Neural cell (in vitro differentiated cells): ENCODE data around the gene MXD3. TPM values are rescaled to one million over a fixed set of nuclear protein-coding genes. Genes with fewer than 3 reads are reported as not detected.

Experiments used
- H2AFZ ChIP-seq: fragments of 200-600, 300-800 bp; sonication (generic), shearing (Covaris generic); 2 replicates; pipeline ENCODE4 v1.6.0; 2014; ENCODE audit warnings: low read depth, mild to moderate bottlenecking, antibody characterized with exemption, low read length, moderate library complexity
- H3F3A ChIP-seq: fragments of 200-600 bp; shearing (Covaris generic); 2 replicates; pipeline ENCODE4 v1.6.1; 2016; ENCODE audit warnings: mild to moderate bottlenecking, moderate library complexity, mixed read lengths, antibody characterized with exemption, low read length; ENCODE audit not compliant: insufficient read depth, poor library complexity, severe bottlenecking
- H3K27ac ChIP-seq: fragments of 200-600, 300-800 bp; sonication (generic), shearing (Covaris generic); 2 replicates; pipeline ENCODE4 v1.5.1; 2014; ENCODE audit warnings: mild to moderate bottlenecking, low read length, moderate library complexity
- H3K27me3 ChIP-seq: fragments of 300-800, 200-600 bp; sonication (generic), shearing (Covaris generic); 2 replicates; pipeline ENCODE4 v1.6.0; 2014; ENCODE audit warnings: mild to moderate bottlenecking, low read depth, low read length, moderate library complexity; ENCODE audit not compliant: insufficient read depth
- H3K36me3 ChIP-seq: fragments of 300-800, 200-600 bp; sonication (generic), shearing (Covaris generic); 2 replicates; pipeline ENCODE4 v1.5.1; 2014; ENCODE audit warnings: mild to moderate bottlenecking, antibody characterized with exemption, low read length, moderate library complexity; ENCODE audit not compliant: insufficient read depth
- H3K4me2 ChIP-seq: fragments of 300-800, 200-600 bp; sonication (generic), shearing (Covaris generic); 2 replicates; pipeline ENCODE4 v1.6.0; 2014; ENCODE audit warnings: mild to moderate bottlenecking, low read length
- H3K4me3 ChIP-seq: fragments of 300-800, 200-600 bp; sonication (generic), shearing (Covaris generic); 2 replicates; pipeline ENCODE4 v1.5.1; 2014; ENCODE audit warnings: mild to moderate bottlenecking, low read length, moderate library complexity
- H3K79me2 ChIP-seq: fragments of 200-600 bp; shearing (Covaris generic); replicated peaks from 2 replicates; pipeline ENCODE4 v1.6.0; 2014; ENCODE audit warnings: mild to moderate bottlenecking, low read length, moderate library complexity; ENCODE audit not compliant: insufficient read depth
- H3K9ac ChIP-seq: fragments of 300-800, 200-600 bp; sonication (generic), shearing (Covaris generic); 2 replicates; pipeline ENCODE4 v1.6.1; 2016; ENCODE audit warnings: mild to moderate bottlenecking, low read length, mixed read lengths
- H3K9me2 ChIP-seq: fragments of 200-600 bp; shearing (Covaris generic); 2 replicates; pipeline ENCODE4 v1.6.1; 2016; ENCODE audit warnings: mild to moderate bottlenecking, low read length, mixed read lengths; ENCODE audit not compliant: insufficient read depth
- H3K9me3 ChIP-seq: fragments of 200-600, 300-800 bp; sonication (generic), shearing (Covaris generic); 2 replicates; pipeline ENCODE4 v1.6.1; 2016; ENCODE audit warnings: mild to moderate bottlenecking, mixed run types, low read length, moderate library complexity, mixed read lengths
- H4K20me1 ChIP-seq: fragments of 200-600 bp; shearing (Covaris generic); 2 replicates; pipeline ENCODE4 v1.6.1; 2016; ENCODE audit warnings: mild to moderate bottlenecking, mixed run types; ENCODE audit not compliant: insufficient read depth
- EP300 ChIP-seq: fragments of 450-650 bp; conservative IDR thresholded peaks from 2 replicates; pipeline ENCODE4 v1.6.1; 2014; ENCODE audit warnings: antibody characterized with exemption, mild to moderate bottlenecking, moderate library complexity; ENCODE audit not compliant: poor library complexity, severe bottlenecking
- EZH2 ChIP-seq: fragments of 200-600, 300-800 bp; shearing (Covaris generic), sonication (generic); IDR thresholded peaks from 2 replicates; pipeline ENCODE4 v1.6.1; 2014; ENCODE audit warnings: antibody characterized with exemption, low read length, borderline replicate concordance, mild to moderate bottlenecking; ENCODE audit not compliant: insufficient read depth, poor library complexity, severe bottlenecking
- MXI1 ChIP-seq: fragments of 450-650 bp; conservative IDR thresholded peaks from 2 replicates; pipeline ENCODE4 v1.6.1; 2014; ENCODE audit warnings: antibody characterized with exemption, mild to moderate bottlenecking; ENCODE audit not compliant: poor library complexity, severe bottlenecking
- POLR2AphosphoS5 ChIP-seq: IDR thresholded peaks from 2 replicates; pipeline ENCODE4 v1.6.1; 2012
- RAD21 ChIP-seq: fragments of 450-650 bp; conservative IDR thresholded peaks from 2 replicates; pipeline ENCODE4 v1.6.1; 2014; ENCODE audit warnings: antibody characterized with exemption, mild to moderate bottlenecking, moderate library complexity
- SMC3 ChIP-seq: fragments of 450-650 bp; conservative IDR thresholded peaks from 2 replicates; pipeline ENCODE4 v1.6.1; 2014; ENCODE audit warnings: antibody characterized with exemption, mild to moderate bottlenecking, moderate library complexity; ENCODE audit not compliant: poor library complexity
- TAF1 ChIP-seq: IDR thresholded peaks from 2 replicates; pipeline ENCODE4 v1.6.1; 2012; ENCODE audit warnings: low read depth
- polyA plus RNA-seq: library from polyadenylated mRNA; depleted of rRNA; stranded (reverse); fragments of >200 nt; gene quantifications from 2 replicates; pipeline ENCODE4 v1.2.3, GENCODE V29; 2014
- TF ChIP-seq, protein P1 (sequence below): fragments of 450-650 bp; IDR thresholded peaks from 2 replicates; pipeline ENCODE4 v1.5.1; 2014; ENCODE audit warnings: antibody characterized with exemption, mild to moderate bottlenecking, moderate library complexity; ENCODE audit not compliant: poor library complexity, severe bottlenecking

MXD3 gene
- polyA plus RNA-seq, 1 donor from 2014 or later = 9.3 TPM

DNA sequence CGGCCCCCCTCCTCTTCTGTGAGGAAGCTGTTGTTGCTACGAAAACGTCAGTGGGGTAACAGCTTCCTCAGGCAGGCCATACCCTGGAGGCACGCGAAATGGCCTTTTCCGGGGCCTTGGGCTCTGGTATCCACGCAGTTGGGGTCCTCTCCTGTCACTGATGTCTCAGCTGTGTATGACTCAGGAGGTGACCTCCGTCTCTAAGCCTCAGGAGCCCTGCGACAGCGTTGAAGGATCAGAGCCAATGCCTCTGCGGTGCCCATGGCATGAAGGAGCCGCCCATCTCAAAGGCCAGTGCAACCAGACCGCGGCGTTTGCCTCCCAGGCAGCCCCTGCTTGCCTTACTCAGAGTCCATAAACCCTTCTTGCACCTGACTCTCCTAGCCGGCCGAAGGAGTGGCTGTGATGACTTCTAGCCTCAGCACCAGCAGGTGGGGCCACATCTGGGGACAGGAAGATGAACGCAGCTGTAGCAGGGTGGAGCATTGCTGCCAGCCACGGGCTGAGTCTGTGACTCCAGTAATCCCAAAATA lies 1.0 kb upstream of the MXD3 start:
- no peaks in the 10 kb centered on the region for H3K79me2 ChIP-seq
- no peaks in the 10 kb centered on the region for H3K9me3 ChIP-seq
- no peaks in the 10 kb centered on the region for H4K20me1 ChIP-seq
- H3K4me2 ChIP-seq = no peak overlapping the region
- no peak overlapping the region for H3K9ac ChIP-seq
- H3F3A ChIP-seq = no peaks in the 10 kb centered on the region
- H3K36me3 ChIP-seq = no peaks in the 10 kb centered on the region
- H3K27ac ChIP-seq = no peak overlapping the region
- no peaks in the 10 kb centered on the region for H3K27me3 ChIP-seq
- H3K9me2 ChIP-seq = no peaks in the 10 kb centered on the region
- peak overlapping the region; percentile 93 for H3K4me3 ChIP-seq
- TF ChIP-seq, protein P1, sequence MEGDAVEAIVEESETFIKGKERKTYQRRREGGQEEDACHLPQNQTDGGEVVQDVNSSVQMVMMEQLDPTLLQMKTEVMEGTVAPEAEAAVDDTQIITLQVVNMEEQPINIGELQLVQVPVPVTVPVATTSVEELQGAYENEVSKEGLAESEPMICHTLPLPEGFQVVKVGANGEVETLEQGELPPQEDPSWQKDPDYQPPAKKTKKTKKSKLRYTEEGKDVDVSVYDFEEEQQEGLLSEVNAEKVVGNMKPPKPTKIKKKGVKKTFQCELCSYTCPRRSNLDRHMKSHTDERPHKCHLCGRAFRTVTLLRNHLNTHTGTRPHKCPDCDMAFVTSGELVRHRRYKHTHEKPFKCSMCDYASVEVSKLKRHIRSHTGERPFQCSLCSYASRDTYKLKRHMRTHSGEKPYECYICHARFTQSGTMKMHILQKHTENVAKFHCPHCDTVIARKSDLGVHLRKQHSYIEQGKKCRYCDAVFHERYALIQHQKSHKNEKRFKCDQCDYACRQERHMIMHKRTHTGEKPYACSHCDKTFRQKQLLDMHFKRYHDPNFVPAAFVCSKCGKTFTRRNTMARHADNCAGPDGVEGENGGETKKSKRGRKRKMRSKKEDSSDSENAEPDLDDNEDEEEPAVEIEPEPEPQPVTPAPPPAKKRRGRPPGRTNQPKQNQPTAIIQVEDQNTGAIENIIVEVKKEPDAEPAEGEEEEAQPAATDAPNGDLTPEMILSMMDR = no peak
- TF ChIP-seq EP300 (no peak), SMC3 (no peak), RAD21 (no peak), POLR2AphosphoS5 (no peak), EZH2 (no peak), TAF1 (no peak), MXI1 (no peak)
- H2AFZ ChIP-seq = no peak overlapping the region

DNA sequence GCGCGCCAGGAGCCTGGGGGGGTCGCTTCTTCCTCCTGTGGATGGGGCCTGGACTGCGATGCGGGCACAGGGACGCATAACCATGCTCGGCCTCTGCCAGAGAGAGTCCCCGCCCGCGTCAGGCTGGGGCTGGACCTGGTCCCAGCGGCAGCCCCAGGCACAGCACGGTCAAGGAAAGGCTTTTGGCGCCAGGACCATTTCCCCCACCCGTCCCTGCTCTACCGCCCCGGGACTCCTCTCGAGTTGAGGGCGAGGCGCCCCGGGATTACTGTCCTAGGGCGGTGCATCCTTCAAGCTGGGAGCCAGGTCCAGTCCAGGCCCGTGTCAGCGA lies 341 bp downstream of the MXD3 start:
- Histone ChIP-seq H2AFZ (no peak overlapping the region), H3K4me3 (peak overlapping the region; percentile 93), H3K9me2 (no peaks in the 10 kb centered on the region), H3K27ac (no peak overlapping the region), H3K4me2 (peak overlapping the region; percentile 96), H4K20me1 (no peaks in the 10 kb centered on the region), H3K36me3 (no peaks in the 10 kb centered on the region), H3K27me3 (no peaks in the 10 kb centered on the region), H3K9me3 (no peaks in the 10 kb centered on the region), H3K9ac (peak overlapping the region; percentile 22), H3F3A (no peaks in the 10 kb centered on the region), H3K79me2 (no peaks in the 10 kb centered on the region)
- TF ChIP-seq MXI1 = no peak
- no peak for TF ChIP-seq EP300
- TF ChIP-seq SMC3 = no peak
- no peak for TF ChIP-seq POLR2AphosphoS5

DNA sequence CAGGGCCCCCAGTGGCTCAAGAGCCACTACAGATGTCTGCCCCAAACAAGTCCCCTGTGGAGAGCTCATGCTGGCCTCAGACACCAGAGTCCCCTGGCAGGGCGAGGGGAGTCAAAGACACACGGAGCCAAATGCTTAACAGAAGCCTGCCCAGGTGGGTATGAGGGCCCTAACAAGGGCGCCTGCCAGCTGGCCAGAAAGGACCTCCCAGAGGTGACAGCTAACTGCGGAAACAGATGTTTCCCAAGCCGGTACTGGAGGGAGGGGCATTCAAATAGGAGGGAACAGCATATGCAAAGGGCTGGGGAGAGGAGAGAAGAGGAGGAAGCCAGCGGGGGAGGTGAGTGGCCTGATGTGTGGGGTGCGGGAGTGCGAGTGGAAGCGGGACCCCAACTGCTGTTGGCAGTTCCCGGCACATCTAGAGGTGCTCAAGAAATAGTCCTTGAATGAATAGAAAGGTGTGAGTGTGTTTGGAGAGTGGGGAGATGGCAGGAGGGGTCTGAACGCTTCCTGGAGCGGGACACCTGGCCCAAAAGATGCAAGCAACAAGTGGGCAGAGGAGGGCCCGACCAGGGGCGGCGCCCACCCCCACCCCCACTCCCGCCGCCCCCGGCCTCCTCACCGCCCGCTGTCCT lies 824 bp downstream of the MXD3 start:
- H3K9me3 ChIP-seq = no peaks in the 10 kb centered on the region
- no peak overlapping the region for H3K27ac ChIP-seq
- no peak overlapping the region for H3K4me2 ChIP-seq
- no peaks in the 10 kb centered on the region for H4K20me1 ChIP-seq
- H3K79me2 ChIP-seq = no peaks in the 10 kb centered on the region
- H3F3A ChIP-seq = no peaks in the 10 kb centered on the region
- H3K36me3 ChIP-seq = no peaks in the 10 kb centered on the region
- no peak overlapping the region for H3K9ac ChIP-seq
- no peaks in the 10 kb centered on the region for H3K9me2 ChIP-seq
- no peaks in the 10 kb centered on the region for H3K27me3 ChIP-seq
- H3K4me3 ChIP-seq = peak overlapping the region; percentile 93
- TF ChIP-seq SMC3 (no peak), EP300 (no peak), RAD21 (no peak), EZH2 (no peak)
- TF ChIP-seq, protein P1 = no peak
- H2AFZ ChIP-seq = no peak overlapping the region
